ENCODE results near the gene KRT17. TPM values are rescaled to one million over a fixed set of nuclear protein-coding genes. Genes with fewer than 3 reads are reported as not detected.

The KRT17 gene
- total RNA-seq, 1 donor from 2014 or later: 0.46 TPM

- Mint-ChIP-seq H3K27ac (no peak overlapping the region), H3K27me3 (peaks cover 29% of the 10 kb centered on the region), H3K4me3 (ENCODE audit: low read depth) (no peak overlapping the region), H3K4me1 (ENCODE audit: low read depth) (no peaks in the 10 kb centered on the region), H3K9me3 (ENCODE audit: low read depth) (no peaks in the 10 kb centered on the region), H3K36me3 (ENCODE audit: insufficient read depth) (no peaks in the 10 kb centered on the region)
- TF ChIP-seq, protein P1, sequence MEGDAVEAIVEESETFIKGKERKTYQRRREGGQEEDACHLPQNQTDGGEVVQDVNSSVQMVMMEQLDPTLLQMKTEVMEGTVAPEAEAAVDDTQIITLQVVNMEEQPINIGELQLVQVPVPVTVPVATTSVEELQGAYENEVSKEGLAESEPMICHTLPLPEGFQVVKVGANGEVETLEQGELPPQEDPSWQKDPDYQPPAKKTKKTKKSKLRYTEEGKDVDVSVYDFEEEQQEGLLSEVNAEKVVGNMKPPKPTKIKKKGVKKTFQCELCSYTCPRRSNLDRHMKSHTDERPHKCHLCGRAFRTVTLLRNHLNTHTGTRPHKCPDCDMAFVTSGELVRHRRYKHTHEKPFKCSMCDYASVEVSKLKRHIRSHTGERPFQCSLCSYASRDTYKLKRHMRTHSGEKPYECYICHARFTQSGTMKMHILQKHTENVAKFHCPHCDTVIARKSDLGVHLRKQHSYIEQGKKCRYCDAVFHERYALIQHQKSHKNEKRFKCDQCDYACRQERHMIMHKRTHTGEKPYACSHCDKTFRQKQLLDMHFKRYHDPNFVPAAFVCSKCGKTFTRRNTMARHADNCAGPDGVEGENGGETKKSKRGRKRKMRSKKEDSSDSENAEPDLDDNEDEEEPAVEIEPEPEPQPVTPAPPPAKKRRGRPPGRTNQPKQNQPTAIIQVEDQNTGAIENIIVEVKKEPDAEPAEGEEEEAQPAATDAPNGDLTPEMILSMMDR (IDR thresholded peaks at IDR 0.05; ENCODE audit: unreplicated experiment): no peak
- DNase-seq (ENCODE audit: low spot score, unreplicated experiment): no peak
These were observed 29.9 kb downstream of the KRT17 start for GRCh38 chr17:41594363-41594915.

DNA sequence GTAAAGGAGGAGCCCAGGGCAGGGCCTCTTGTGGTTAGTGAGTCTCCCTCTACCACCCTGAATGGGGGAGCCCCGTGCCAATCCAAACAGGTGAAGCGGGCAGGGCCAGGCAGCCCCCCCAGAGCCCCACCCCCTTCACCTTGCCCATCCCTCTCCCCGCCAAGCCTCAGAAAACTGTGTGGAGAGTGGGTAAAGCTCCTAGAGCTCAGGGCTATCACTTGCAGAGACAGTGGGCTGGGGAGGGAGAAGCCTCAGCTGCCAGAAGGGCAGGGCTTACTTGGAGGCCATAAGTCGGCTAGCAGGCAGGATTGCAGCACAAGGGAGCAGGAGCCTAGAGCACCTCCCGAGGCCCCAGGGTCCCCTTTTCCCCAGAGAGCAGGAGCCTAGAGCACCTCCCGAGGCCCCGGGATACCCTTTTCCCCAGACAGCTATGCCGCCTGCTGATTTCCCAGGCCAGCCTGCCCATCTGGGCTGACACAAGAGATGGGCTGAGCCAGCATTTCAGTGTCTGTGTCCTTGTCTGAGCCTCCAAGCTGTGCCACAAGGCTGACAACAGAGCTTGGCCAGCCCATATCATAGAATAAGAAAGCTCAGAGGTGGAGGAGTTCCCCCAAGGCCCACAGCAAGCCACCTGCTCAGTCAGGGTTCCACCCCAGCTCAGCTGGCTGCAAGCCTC is 30.9 kb downstream of the KRT17 start:
- H3K9me3 Mint-ChIP-seq (ENCODE audit: low read depth): no peaks in the 10 kb centered on the region
- H3K36me3 Mint-ChIP-seq (ENCODE audit: insufficient read depth): no peaks in the 10 kb centered on the region
- no peak overlapping the region for H3K27ac Mint-ChIP-seq
- no peaks in the 10 kb centered on the region for H3K4me1 Mint-ChIP-seq (ENCODE audit: low read depth)
- TF ChIP-seq, protein P1 (IDR thresholded peaks at IDR 0.05; ENCODE audit: unreplicated experiment): no peak
- DNase-seq (ENCODE audit: low spot score, unreplicated experiment): no peak
- H3K27me3 Mint-ChIP-seq: peaks cover 30% of the 10 kb centered on the region
- no peak overlapping the region for H3K4me3 Mint-ChIP-seq (ENCODE audit: low read depth)

- Mint-ChIP-seq H3K4me1 (ENCODE audit: low read depth) (no peaks in the 10 kb centered on the region), H3K4me3 (ENCODE audit: low read depth) (no peak overlapping the region), H3K27ac (no peak overlapping the region), H3K9me3 (ENCODE audit: low read depth) (no peaks in the 10 kb centered on the region), H3K27me3 (peaks cover 30% of the 10 kb centered on the region), H3K36me3 (ENCODE audit: insufficient read depth) (no peaks in the 10 kb centered on the region)
- no peak for DNase-seq (ENCODE audit: low spot score, unreplicated experiment)
- TF ChIP-seq, protein P1 (IDR thresholded peaks at IDR 0.05; ENCODE audit: unreplicated experiment): no peak
These were observed 31.6 kb downstream of the KRT17 start for GRCh38 chr17:41592601-41593305.

DNA sequence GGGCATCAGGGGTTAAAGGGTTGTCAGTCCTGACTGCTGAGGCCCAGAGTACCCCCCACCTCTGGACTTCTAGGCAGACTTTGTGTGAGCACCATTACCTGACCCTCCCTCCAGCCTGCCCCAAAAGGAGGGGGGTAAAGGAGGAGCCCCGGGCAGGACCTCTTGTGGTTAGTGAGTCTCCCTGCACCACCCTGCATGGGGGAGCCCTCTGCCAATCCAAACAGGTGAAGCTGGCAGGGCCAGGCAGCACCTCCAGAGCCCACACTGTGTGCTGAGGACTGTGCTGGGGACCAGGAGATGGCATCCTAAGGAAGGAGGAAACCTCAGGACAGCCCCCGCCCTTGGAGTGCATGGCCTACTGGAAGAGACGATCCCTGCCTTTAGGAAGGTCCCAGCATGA is 35.1 kb downstream of the KRT17 start:
- TF ChIP-seq, protein P1 (IDR thresholded peaks at IDR 0.05; ENCODE audit: unreplicated experiment): no peak
- Mint-ChIP-seq H3K9me3 (ENCODE audit: low read depth) (no peaks in the 10 kb centered on the region), H3K27ac (no peak overlapping the region), H3K36me3 (ENCODE audit: insufficient read depth) (no peaks in the 10 kb centered on the region), H3K4me1 (ENCODE audit: low read depth) (no peaks in the 10 kb centered on the region), H3K27me3 (peaks cover 15% of the 10 kb centered on the region), H3K4me3 (ENCODE audit: low read depth) (no peak overlapping the region)
- no peak for DNase-seq (ENCODE audit: low spot score, unreplicated experiment)

- Mint-ChIP-seq H3K27me3 (peaks cover 18% of the 10 kb centered on the region), H3K9me3 (ENCODE audit: low read depth) (no peaks in the 10 kb centered on the region), H3K27ac (no peak overlapping the region), H3K4me3 (ENCODE audit: low read depth) (no peak overlapping the region), H3K36me3 (ENCODE audit: insufficient read depth) (no peaks in the 10 kb centered on the region), H3K4me1 (ENCODE audit: low read depth) (no peaks in the 10 kb centered on the region)
- DNase-seq (ENCODE audit: low spot score, unreplicated experiment): no peak
- TF ChIP-seq, protein P1 (IDR thresholded peaks at IDR 0.05; ENCODE audit: unreplicated experiment): no peak
These were observed 36.1 kb downstream of the KRT17 start for GRCh38 chr17:41588126-41588810.

Measured in progenitor cell of endocrine pancreas (in vitro differentiated cells).